Thyroid gland (tissue), 4 donors: ENCODE data around the gene GABRR2. TPM values are rescaled to one million over a fixed set of nuclear protein-coding genes. Genes with fewer than 3 reads are reported as not detected.

Source experiments
- DNase-seq, 2 donors: peaks; one replicate each; pipeline ENCODE4 v3.0.0-alpha.2; 2019
- H3K27ac ChIP-seq, 3 donors: fragments of 200-600 bp; sonication (generic); 1 replicate in 2 of 3; 2 replicates in 1 of 3; pipeline ENCODE4 v1.5.1; 2016 to 2019; ENCODE audit warnings: mild to moderate bottlenecking in 1 of 3, moderate library complexity in 1 of 3
- H3K27me3 ChIP-seq: fragments of 200-600 bp; sonication (generic); one replicate; pipeline ENCODE4 v1.5.1; 2019
- H3K36me3 ChIP-seq, 2 donors: fragments of 200-600 bp; sonication (generic); one replicate each; pipeline ENCODE4 v1.5.1; 2016 to 2019
- H3K4me1 ChIP-seq, 2 donors: fragments of 200-600 bp; sonication (generic); one replicate each; pipeline ENCODE4 v1.5.1; 2017 to 2019
- H3K4me3 ChIP-seq, 3 donors: fragments of 200-600 bp; sonication (generic); replicated peaks in 1 of 3; 1 replicate in 2 of 3; 2 replicates in 1 of 3; pipeline ENCODE4 v1.5.1; 2016; ENCODE audit warnings: mild to moderate bottlenecking in 1 of 3
- H3K9me3 ChIP-seq: fragments of 200-600 bp; sonication (generic); one replicate; pipeline ENCODE4 v1.5.1; 2017
- CTCF ChIP-seq, 6 experiments: fragments of 200-600 bp in 3 of 6; fragments of 450-650 bp in 3 of 6; sonication (generic) in 3 of 6; IDR thresholded peaks; one replicate each; pipeline ENCODE4 v1.5.1; 2016 to 2019; ENCODE audit warnings: antibody characterized with exemption in 6 of 6, mild to moderate bottlenecking in 2 of 6, inconsistent platforms in 1 of 6, moderate library complexity in 1 of 6
- POLR2A ChIP-seq, 2 donors: fragments of 450-650 bp; IDR thresholded peaks; one replicate each; pipeline ENCODE4 v1.6.1; 2017; ENCODE audit warnings: antibody characterized with exemption in 2 of 2, mild to moderate bottlenecking in 2 of 2, moderate library complexity in 1 of 2
- WGBS, 2 donors: methylation state at CpG; one replicate each; pipeline ENCODE4 v1.1.5; 2017; 5-methylcytosine and 5-hydroxymethylcytosine counted together
- intact Hi-C: fragments of 100-400 bp; cut with DNase I; formaldehyde crosslinking; loops from one replicate; pipeline ENCODE4 v1.15.1; 2023
- total RNA-seq, 4 donors: library from RNA; depleted of rRNA; stranded (reverse); fragments of >200 nt; gene quantifications; one replicate each; pipeline ENCODE4 v1.2.3, GENCODE V29; 2016

The GABRR2 gene
- total RNA-seq, 4 donors from 2014 or later, result 0.42 to 2.1 (median 0.56) TPM

GRCh38 chr6:89291256-89291819 lies 23.8 kb downstream of the GABRR2 start:
- DNase-seq, result no peak
- 85 to 87% methylated on average over 11 of the region's 11 CpGs for WGBS, 2 donors
- no peak overlapping the region for H3K27ac ChIP-seq
- no peaks in the 10 kb centered on the region for H3K36me3 ChIP-seq
- H3K27me3 ChIP-seq, result no peaks in the 10 kb centered on the region
- no peaks in the 10 kb centered on the region for H3K4me1 ChIP-seq
- no peak overlapping the region for H3K4me3 ChIP-seq
- intact Hi-C loops, result no loop called here
- H3K9me3 ChIP-seq, result no peaks in the 10 kb centered on the region
- TF ChIP-seq POLR2A (IDR thresholded peaks at IDR 0.05), result no peak
- TF ChIP-seq CTCF (IDR thresholded peaks at IDR 0.05), result no peak

GRCh38 chr6:89290401-89291155 lies 24.5 kb downstream of the GABRR2 start:
- no peaks in the 10 kb centered on the region for H3K9me3 ChIP-seq
- H3K4me3 ChIP-seq, result no peak overlapping the region
- no peaks in the 10 kb centered on the region for H3K4me1 ChIP-seq
- no peaks in the 10 kb centered on the region for H3K27me3 ChIP-seq
- no peak for TF ChIP-seq CTCF (IDR thresholded peaks at IDR 0.05)
- no peak for TF ChIP-seq POLR2A (IDR thresholded peaks at IDR 0.05)
- 91 to 95% methylated on average over 10 to 13 of the region's 13 CpGs for WGBS, 2 donors
- H3K27ac ChIP-seq, result no peak overlapping the region
- no peaks in the 10 kb centered on the region for H3K36me3 ChIP-seq
- no peak for DNase-seq
- intact Hi-C loops, result no loop called here

DNA sequence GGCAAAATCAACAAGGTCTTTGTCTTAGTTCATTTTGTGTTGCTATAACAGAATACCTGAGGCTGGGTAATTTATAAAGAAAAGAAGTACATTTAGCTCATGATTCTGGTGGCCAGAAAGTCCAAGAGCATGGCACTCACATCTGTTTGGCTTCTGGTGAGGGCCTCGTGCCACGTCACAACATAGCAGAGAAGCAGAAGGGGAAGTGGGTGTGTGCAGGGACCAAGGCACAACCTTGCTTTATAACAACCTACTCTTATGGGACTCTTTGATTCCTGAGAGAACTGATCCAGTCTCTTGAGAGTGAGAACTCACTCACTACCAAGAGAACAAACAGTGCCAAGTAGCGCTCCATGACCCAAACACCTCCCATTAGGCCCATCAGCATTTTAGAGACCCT lies 25.4 kb downstream of the GABRR2 start:
- Histone ChIP-seq H3K4me1 (no peaks in the 10 kb centered on the region), H3K27me3 (no peaks in the 10 kb centered on the region), H3K36me3 (no peaks in the 10 kb centered on the region), H3K9me3 (no peaks in the 10 kb centered on the region), H3K4me3 (no peak overlapping the region), H3K27ac (no peak overlapping the region)
- intact Hi-C loops, result no loop called here
- WGBS, 2 donors, result 86 to 97% methylated on average over 3 of the region's 3 CpGs
- no peak for TF ChIP-seq CTCF (IDR thresholded peaks at IDR 0.05)
- no peak for TF ChIP-seq POLR2A (IDR thresholded peaks at IDR 0.05)
- DNase-seq, result no peak

DNA sequence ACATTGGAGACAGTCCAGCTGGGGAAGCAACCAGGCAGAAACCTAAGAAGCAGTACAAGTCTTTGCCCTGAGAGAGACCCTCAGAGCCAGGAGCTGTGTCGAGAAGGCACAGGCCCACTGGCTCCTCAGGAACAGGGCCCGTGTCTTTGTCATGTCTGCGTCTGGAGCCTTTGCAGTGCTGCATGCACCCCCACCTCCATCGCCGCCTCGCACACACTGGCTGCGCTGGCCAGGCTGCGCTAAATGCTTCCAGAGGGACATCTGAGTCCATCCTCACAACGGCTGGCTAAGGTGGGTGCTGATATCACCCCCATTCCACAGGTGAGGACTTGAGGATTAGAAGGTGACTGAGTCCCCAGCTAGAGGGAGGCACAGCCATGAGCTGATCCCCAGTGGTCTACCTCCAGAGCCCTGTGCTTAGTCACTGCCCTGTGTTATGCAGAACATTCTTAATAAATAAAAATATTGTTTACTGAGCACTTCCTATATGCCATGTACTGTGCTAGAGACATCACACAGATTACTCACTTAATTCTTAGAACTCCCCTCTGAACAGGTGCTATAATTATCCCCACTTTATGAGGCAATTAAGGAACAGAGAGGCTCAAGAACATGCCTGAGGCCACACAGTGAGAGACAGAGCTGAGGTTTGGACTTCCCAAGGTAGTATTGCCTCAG lies 27.6 kb downstream of the GABRR2 start:
- no peak overlapping the region for H3K27ac ChIP-seq
- intact Hi-C loops, result no loop called here
- H3K36me3 ChIP-seq, result no peaks in the 10 kb centered on the region
- 60 to 82% methylated on average over 1 to 7 of the region's 9 CpGs for WGBS, 2 donors
- no peaks in the 10 kb centered on the region for H3K4me1 ChIP-seq
- H3K27me3 ChIP-seq, result no peaks in the 10 kb centered on the region
- no peak overlapping the region for H3K4me3 ChIP-seq
- no peak for DNase-seq
- TF ChIP-seq CTCF (IDR thresholded peaks at IDR 0.05) (no peak), POLR2A (IDR thresholded peaks at IDR 0.05) (no peak)
- H3K9me3 ChIP-seq, result no peaks in the 10 kb centered on the region

- whole genome bisulfite sequencing, 2 donors, result 68 to 74% methylated on average over 6 of the region's 6 CpGs
- intact Hi-C loops, result no loop called here
- Histone ChIP-seq H3K36me3 (no peaks in the 10 kb centered on the region), H3K4me3 (no peak overlapping the region), H3K27me3 (no peaks in the 10 kb centered on the region), H3K4me1 (no peaks in the 10 kb centered on the region), H3K9me3 (no peaks in the 10 kb centered on the region), H3K27ac (no peak overlapping the region)
- TF ChIP-seq POLR2A (IDR thresholded peaks at IDR 0.05), result no peak
- no peak for TF ChIP-seq CTCF (IDR thresholded peaks at IDR 0.05)
- DNase-seq, result no peak
These were observed 28.6 kb downstream of the GABRR2 start for GRCh38 chr6:89286516-89286915.
